Activated naive CD4-positive, alpha-beta T cell treated with anti-CD3 and anti-CD28 coated beads, Interleukin-2, amount 10 ng/mL, durations not matched to agents 7 days and 5 days (primary cell): ENCODE measurements around the gene PLEKHB2.
"Not testable (repeated sequence)": the region's sequence is repeated elsewhere in the genome, so short reads cannot be mapped to it uniquely, and the experiment has no call there.

Experiments used
- CTCF ChIA-PET: fragments of 350-600 bp; sonication (Branson Sonifier 250); formaldehyde crosslinking; loops from one replicate; lab custom pipeline; 2021; ENCODE audit warnings: antibody characterized with exemption; lab: Charles Lee
- DNase-seq: peaks from one replicate; pipeline ENCODE4 v3.0.0-alpha.2; 2020
- H3K27ac Mint-ChIP-seq: one replicate; pipeline ENCODE4 v1.8.0; 2021; ENCODE audit warnings: mild to moderate bottlenecking, moderate library complexity, mixed read lengths
- H3K27me3 Mint-ChIP-seq: one replicate; pipeline ENCODE4 v1.8.0; 2021; ENCODE audit warnings: mild to moderate bottlenecking, mixed read lengths
- H3K36me3 Mint-ChIP-seq: one replicate; pipeline ENCODE4 v1.8.0; 2021; ENCODE audit warnings: mixed read lengths
- H3K4me1 Mint-ChIP-seq: one replicate; pipeline ENCODE4 v1.8.0; 2021; ENCODE audit warnings: mixed read lengths
- H3K4me3 Mint-ChIP-seq: one replicate; pipeline ENCODE4 v1.8.0; 2021; ENCODE audit warnings: mild to moderate bottlenecking, moderate library complexity, mixed read lengths
- H3K9me3 Mint-ChIP-seq: one replicate; pipeline ENCODE4 v1.8.0; 2021; ENCODE audit warnings: mixed read lengths

The PLEKHB2 gene

GRCh38 chr2:131143803-131144202 lies 38.7 kb downstream of the PLEKHB2 start:
- Mint-ChIP-seq H3K27ac (no peak overlapping the region), H3K27me3 (no peaks in the 10 kb centered on the region), H3K9me3 (no peaks in the 10 kb centered on the region), H3K36me3 (peaks cover 44% of the 10 kb centered on the region), H3K4me3 (no peak overlapping the region), H3K4me1 (peaks cover 4% of the 10 kb centered on the region)
- DNase-seq, result no peak
- CTCF ChIA-PET, result no interaction called here

- Mint-ChIP-seq H3K9me3 (no peaks in the 10 kb centered on the region), H3K4me3 (no peak overlapping the region), H3K27me3 (no peaks in the 10 kb centered on the region), H3K27ac (no peak overlapping the region), H3K4me1 (peaks cover 4% of the 10 kb centered on the region), H3K36me3 (peaks cover 32% of the 10 kb centered on the region)
- CTCF ChIA-PET, result no interaction called here
- DNase-seq, result no peak
Observed at GRCh38 chr2:131145040-131145439, 39.9 kb downstream of the PLEKHB2 start.

GRCh38 chr2:131146231-131146630 lies 41.1 kb downstream of the PLEKHB2 start:
- CTCF ChIA-PET, result interaction anchor here (1.1 kb wide), 1 partner anchor 12 kb away, joined by 3 read pairs; no protein-coding TSS in a partner anchor

GRCh38 chr2:131146749-131147148 lies 41.6 kb downstream of the PLEKHB2 start:
- Mint-ChIP-seq H3K4me3 (no peak overlapping the region), H3K36me3 (peaks cover 27% of the 10 kb centered on the region), H3K27me3 (no peaks in the 10 kb centered on the region), H3K27ac (no peak overlapping the region), H3K9me3 (no peaks in the 10 kb centered on the region), H3K4me1 (no peaks in the 10 kb centered on the region)
- no peak for DNase-seq
- CTCF ChIA-PET, result interaction anchor here (1.1 kb wide), 1 partner anchor 12 kb away, joined by 3 read pairs; no protein-coding TSS in a partner anchor

More at GRCh38 chr2:131146231-131146630, 41.1 kb downstream of the PLEKHB2 start:
- H3K36me3 Mint-ChIP-seq, result peaks cover 29% of the 10 kb centered on the region
- H3K27me3 Mint-ChIP-seq, result no peaks in the 10 kb centered on the region
- H3K9me3 Mint-ChIP-seq, result no peaks in the 10 kb centered on the region
- H3K4me1 Mint-ChIP-seq, result no peaks in the 10 kb centered on the region
- no peak overlapping the region for H3K4me3 Mint-ChIP-seq
- no peak for DNase-seq
- no peak overlapping the region for H3K27ac Mint-ChIP-seq

GRCh38 chr2:131148426-131148825 lies 43.3 kb downstream of the PLEKHB2 start:
- Mint-ChIP-seq H3K4me3 (no peak overlapping the region), H3K9me3 (no peaks in the 10 kb centered on the region), H3K36me3 (peaks cover 20% of the 10 kb centered on the region), H3K4me1 (no peaks in the 10 kb centered on the region), H3K27ac (no peak overlapping the region), H3K27me3 (no peaks in the 10 kb centered on the region)
- CTCF ChIA-PET, result interaction anchor here (0.6 to 1.0 kb wide), 2 partner anchors 228 to 421 kb away, joined by 3 read pairs; no protein-coding TSS in a partner anchor
- DNase-seq, result no peak

GRCh38 chr2:131150109-131150508 lies 45.0 kb downstream of the PLEKHB2 start:
- H3K9me3 Mint-ChIP-seq, H3K27me3 Mint-ChIP-seq, CTCF ChIA-PET, H3K4me3 Mint-ChIP-seq, H3K27ac Mint-ChIP-seq, DNase-seq: not testable (repeated sequence)
- Mint-ChIP-seq H3K4me1 (peaks cover 11% of the 10 kb centered on the region), H3K36me3 (peaks cover 17% of the 10 kb centered on the region)

GRCh38 chr2:131151398-131151797 lies 46.3 kb downstream of the PLEKHB2 start:
- Mint-ChIP-seq H3K36me3 (peaks cover 13% of the 10 kb centered on the region), H3K27ac (no peak overlapping the region), H3K4me1 (peaks cover 21% of the 10 kb centered on the region), H3K9me3 (no peaks in the 10 kb centered on the region), H3K27me3 (no peaks in the 10 kb centered on the region), H3K4me3 (no peak overlapping the region)
- CTCF ChIA-PET, result no interaction called here
- DNase-seq, result no peak

- H3K9me3 Mint-ChIP-seq, result no peaks in the 10 kb centered on the region
- CTCF ChIA-PET, result interaction anchor here (4.4 kb wide), 1 partner anchor 521 kb away, joined by 29 read pairs; no protein-coding TSS in a partner anchor
Observed at GRCh38 chr2:131152074-131152473, 46.9 kb downstream of the PLEKHB2 start.

GRCh38 chr2:131153529-131153928 lies 48.4 kb downstream of the PLEKHB2 start:
- DNase-seq, result no peak
- H3K36me3 Mint-ChIP-seq, result peaks cover 6% of the 10 kb centered on the region
- no peak overlapping the region for H3K27ac Mint-ChIP-seq
- CTCF ChIA-PET, result interaction anchor here (0.6 to 4.4 kb wide), 7 partner anchors 13 to 519 kb away, joined by 3 to 29 read pairs (median 4); no protein-coding TSS in a partner anchor
- H3K9me3 Mint-ChIP-seq, result no peaks in the 10 kb centered on the region
- no peaks in the 10 kb centered on the region for H3K27me3 Mint-ChIP-seq
- H3K4me1 Mint-ChIP-seq, result peaks cover 35% of the 10 kb centered on the region
- H3K4me3 Mint-ChIP-seq, result no peak overlapping the region

More at GRCh38 chr2:131152074-131152473, 46.9 kb downstream of the PLEKHB2 start:
- Mint-ChIP-seq H3K4me1 (peaks cover 28% of the 10 kb centered on the region), H3K27ac (no peak overlapping the region), H3K36me3 (peaks cover 9% of the 10 kb centered on the region), H3K27me3 (no peaks in the 10 kb centered on the region), H3K4me3 (no peak overlapping the region)
- DNase-seq, result no peak

GRCh38 chr2:131154071-131154531 lies 49.0 kb downstream of the PLEKHB2 start:
- H3K9me3 Mint-ChIP-seq, result no peaks in the 10 kb centered on the region
- H3K36me3 Mint-ChIP-seq, result peaks cover 6% of the 10 kb centered on the region
- no peak overlapping the region for H3K27ac Mint-ChIP-seq
- H3K27me3 Mint-ChIP-seq, result no peaks in the 10 kb centered on the region
- H3K4me3 Mint-ChIP-seq, result no peak overlapping the region
- H3K4me1 Mint-ChIP-seq, result peaks cover 35% of the 10 kb centered on the region
- DNase-seq, result peak; percentile 73
- CTCF ChIA-PET, result interaction anchor here (0.6 to 4.4 kb wide), 9 partner anchors 14 to 519 kb away, joined by 3 to 29 read pairs (median 4); no protein-coding TSS in a partner anchor

- no peak for DNase-seq
- Mint-ChIP-seq H3K9me3 (no peaks in the 10 kb centered on the region), H3K27me3 (no peaks in the 10 kb centered on the region), H3K27ac (no peak overlapping the region), H3K4me1 (peaks cover 35% of the 10 kb centered on the region), H3K4me3 (no peak overlapping the region), H3K36me3 (peaks cover 6% of the 10 kb centered on the region)
- CTCF ChIA-PET, result interaction anchor here (0.7 to 4.4 kb wide), 6 partner anchors 15 to 518 kb away, joined by 3 to 29 read pairs (median 5); no protein-coding TSS in a partner anchor
Observed at GRCh38 chr2:131154647-131155046, 49.5 kb downstream of the PLEKHB2 start.

GRCh38 chr2:131155208-131155855 lies 50.2 kb downstream of the PLEKHB2 start:
- H3K27me3 Mint-ChIP-seq, result no peaks in the 10 kb centered on the region
- no peak overlapping the region for H3K4me3 Mint-ChIP-seq
- H3K4me1 Mint-ChIP-seq, result peaks cover 35% of the 10 kb centered on the region
- no peaks in the 10 kb centered on the region for H3K9me3 Mint-ChIP-seq
- H3K36me3 Mint-ChIP-seq, result peaks cover 4% of the 10 kb centered on the region
- DNase-seq, result no peak
- no peak overlapping the region for H3K27ac Mint-ChIP-seq
- CTCF ChIA-PET, result interaction anchor here (1.3 to 4.4 kb wide), 3 partner anchors 9 to 517 kb away, joined by 3 to 29 read pairs (median 4); no protein-coding TSS in a partner anchor

GRCh38 chr2:131156452-131157149 lies 51.5 kb downstream of the PLEKHB2 start:
- DNase-seq, result peak; percentile 57
- CTCF ChIA-PET, result interaction anchor here (1.6 to 4.4 kb wide), 2 partner anchors 8 to 516 kb away, joined by 4 to 29 read pairs; no protein-coding TSS in a partner anchor
- no peak overlapping the region for H3K4me3 Mint-ChIP-seq

GRCh38 chr2:131165562-131165961 lies 60.4 kb downstream of the PLEKHB2 start:
- CTCF ChIA-PET, result interaction anchor here (1.6 kb wide), 1 partner anchor 10 kb away, joined by 4 read pairs; no protein-coding TSS in a partner anchor
- not testable (repeated sequence) for H3K4me1 Mint-ChIP-seq, H3K4me3 Mint-ChIP-seq, H3K36me3 Mint-ChIP-seq, H3K9me3 Mint-ChIP-seq, DNase-seq, H3K27ac Mint-ChIP-seq, H3K27me3 Mint-ChIP-seq

More at GRCh38 chr2:131156452-131157149, 51.5 kb downstream of the PLEKHB2 start:
- peaks cover 35% of the 10 kb centered on the region for H3K4me1 Mint-ChIP-seq
- H3K9me3 Mint-ChIP-seq, result no peaks in the 10 kb centered on the region
- no peak overlapping the region for H3K27ac Mint-ChIP-seq
- no peaks in the 10 kb centered on the region for H3K27me3 Mint-ChIP-seq
- no peaks in the 10 kb centered on the region for H3K36me3 Mint-ChIP-seq
